H9 (cell line): ENCODE data around the gene CCL17. TPM values are rescaled to one million over a fixed set of nuclear protein-coding genes. Genes with fewer than 3 reads are reported as not detected.

ENCODE experiments used
- DNase-seq: peaks from one replicate; pipeline ENCODE4 v3.0.0-alpha.2; 2017
- H2AFZ ChIP-seq: one replicate; pipeline ENCODE4 v1.6.1; 2013; ENCODE audit warnings: mild to moderate bottlenecking, low read length, control low read depth, moderate library complexity
- H2AK5ac ChIP-seq: 2 replicates; pipeline ENCODE4 v1.6.1; 2013; ENCODE audit warnings: low read length, control low read depth, mixed read lengths; ENCODE audit not compliant: insufficient read length
- H2BK120ac ChIP-seq: one replicate; pipeline ENCODE4 v1.6.1; 2013; ENCODE audit warnings: low read depth, mild to moderate bottlenecking, low read length, control low read depth, inconsistent platforms; ENCODE audit not compliant: poor library complexity, severe bottlenecking
- H2BK12ac ChIP-seq: 2 replicates; pipeline ENCODE4 v1.6.1; 2013; ENCODE audit warnings: low read length, control low read depth, mixed read lengths, low read depth; ENCODE audit not compliant: insufficient read length
- H2BK15ac ChIP-seq: 2 replicates; pipeline ENCODE4 v1.6.1; 2013; ENCODE audit warnings: low read depth, low read length, control low read depth
- H2BK20ac ChIP-seq: one replicate; pipeline ENCODE4 v1.6.1; 2013; ENCODE audit warnings: low read depth, mild to moderate bottlenecking, low read length, control low read depth, inconsistent platforms; ENCODE audit not compliant: poor library complexity, severe bottlenecking
- H2BK5ac ChIP-seq: 2 replicates; pipeline ENCODE4 v1.6.1; 2013; ENCODE audit warnings: low read length, control low read depth, mixed read lengths; ENCODE audit not compliant: insufficient read length
- H3K14ac ChIP-seq: 2 replicates; pipeline ENCODE4 v1.6.1; 2013; ENCODE audit warnings: low read length, control low read depth; ENCODE audit not compliant: insufficient read depth
- H3K18ac ChIP-seq: 2 replicates; pipeline ENCODE4 v1.6.1; 2013; ENCODE audit warnings: low read depth, mild to moderate bottlenecking, mixed read lengths, low read length, control low read depth; ENCODE audit not compliant: insufficient read length
- H3K23ac ChIP-seq: 2 replicates; pipeline ENCODE4 v1.6.1; 2013; ENCODE audit warnings: low read length, control low read depth, mixed read lengths, low read depth; ENCODE audit not compliant: insufficient read length
- H3K23me2 ChIP-seq: 2 replicates; pipeline ENCODE4 v1.6.1; 2013; ENCODE audit warnings: low read depth, mild to moderate bottlenecking, mixed read lengths, low read length, control low read depth; ENCODE audit not compliant: insufficient read length, poor library complexity, severe bottlenecking
- H3K27ac ChIP-seq: 2 replicates; pipeline ENCODE4 v1.5.1; 2013; ENCODE audit warnings: low read length, control low read depth, mixed read lengths, low read depth; ENCODE audit not compliant: insufficient read length
- H3K27me3 ChIP-seq: 2 replicates; pipeline ENCODE4 v1.6.1; 2013; ENCODE audit warnings: low read length, control low read depth, inconsistent platforms; ENCODE audit not compliant: insufficient read depth
- H3K4ac ChIP-seq: 2 replicates; pipeline ENCODE4 v1.6.1; 2013; ENCODE audit warnings: low read depth, mild to moderate bottlenecking, control low read depth, inconsistent platforms, low read length, moderate library complexity
- H3K4me1 ChIP-seq: 2 replicates; pipeline ENCODE4 v1.6.1; 2013; ENCODE audit warnings: low read length, control low read depth, inconsistent platforms; ENCODE audit not compliant: insufficient read depth
- H3K4me2 ChIP-seq: 2 replicates; pipeline ENCODE4 v1.6.1; 2013; ENCODE audit warnings: low read length, control low read depth, mixed read lengths; ENCODE audit not compliant: insufficient read length, insufficient read depth
- H3K56ac ChIP-seq: 2 replicates; pipeline ENCODE4 v1.6.1; 2013; ENCODE audit warnings: low read depth, mild to moderate bottlenecking, mixed read lengths, low read length, control low read depth; ENCODE audit not compliant: insufficient read length
- H3K79me1 ChIP-seq: 2 replicates; pipeline ENCODE4 v1.6.1; 2013; ENCODE audit warnings: low read depth, mild to moderate bottlenecking, moderate library complexity, low read length, control low read depth, inconsistent platforms; ENCODE audit not compliant: insufficient read depth, poor library complexity, severe bottlenecking
- H3K79me2 ChIP-seq: 2 replicates; pipeline ENCODE4 v1.6.1; 2013; ENCODE audit warnings: low read length, control low read depth, inconsistent platforms; ENCODE audit not compliant: insufficient read depth
- H3K9ac ChIP-seq: 2 replicates; pipeline ENCODE4 v1.6.1; 2013; ENCODE audit warnings: low read length, control low read depth, mixed read lengths; ENCODE audit not compliant: insufficient read length; ENCODE audit errors: extremely low read depth
- H3K9me3 ChIP-seq: one replicate; pipeline ENCODE4 v1.6.1; 2013; ENCODE audit warnings: low read depth, low read length, inconsistent platforms; ENCODE audit not compliant: control insufficient read depth
- H3T11ph ChIP-seq: one replicate; pipeline ENCODE4 v1.6.1; 2013; ENCODE audit warnings: mild to moderate bottlenecking, low read length, control low read depth, inconsistent platforms
- H4K20me1 ChIP-seq: one replicate; pipeline ENCODE4 v1.6.1; 2013; ENCODE audit not compliant: control insufficient read depth, insufficient read length, insufficient read depth
- H4K5ac ChIP-seq: 2 replicates; pipeline ENCODE4 v1.6.1; 2013; ENCODE audit warnings: low read depth, mild to moderate bottlenecking, mixed read lengths, low read length, control low read depth; ENCODE audit not compliant: insufficient read length
- H4K8ac ChIP-seq: replicated peaks from 2 replicates; pipeline ENCODE4 v1.6.1; 2013; ENCODE audit warnings: low read length, control low read depth, mixed read lengths, low read depth; ENCODE audit not compliant: insufficient read length
- H4K91ac ChIP-seq: 2 replicates; pipeline ENCODE4 v1.6.1; 2013; ENCODE audit warnings: low read depth, mild to moderate bottlenecking, moderate library complexity, mixed read lengths, low read length, control low read depth; ENCODE audit not compliant: insufficient read length
- H3K27ac Mint-ChIP-seq, 3 experiments: 2 replicates in 2 of 3; 3 replicates in 1 of 3; pipeline ENCODE4 v1.8.0; 2020 to 2021; ENCODE audit warnings: mixed read lengths in 3 of 3, mild to moderate bottlenecking in 1 of 3, moderate library complexity in 1 of 3
- H3K27me3 Mint-ChIP-seq: 2 replicates; pipeline ENCODE4 v1.8.0; 2021; ENCODE audit warnings: low read depth, mild to moderate bottlenecking, moderate library complexity, mixed read lengths
- H3K36me3 Mint-ChIP-seq, 3 experiments: 2 replicates in 2 of 3; 3 replicates in 1 of 3; pipeline ENCODE4 v1.8.0; 2020 to 2021; ENCODE audit warnings: low read depth in 3 of 3, mixed read lengths in 3 of 3; ENCODE audit not compliant: insufficient read depth in 1 of 3
- H3K4me1 Mint-ChIP-seq, 2 experiments: 2 replicates each; pipeline ENCODE4 v1.8.0; 2020; ENCODE audit warnings: mixed read lengths in 2 of 2
- H3K4me3 Mint-ChIP-seq, 2 experiments: 2 replicates in 1 of 2; 3 replicates in 1 of 2; pipeline ENCODE4 v1.8.0; 2020 to 2021; ENCODE audit warnings: mild to moderate bottlenecking in 2 of 2, mixed read lengths in 2 of 2, moderate library complexity in 1 of 2
- H3K9me3 Mint-ChIP-seq, 2 experiments: 2 replicates in 1 of 2; 3 replicates in 1 of 2; pipeline ENCODE4 v1.8.0; 2020; ENCODE audit warnings: mild to moderate bottlenecking in 2 of 2, mixed read lengths in 2 of 2, moderate library complexity in 1 of 2
- WGBS: extraction: QIAGEN DNeasy Blood & Tissue Kit; methylation state at CpG from one replicate; pipeline ENCODE4 v1.1.7; 2013; ENCODE audit warnings: missing lambda C conversion rate, low lambda C conversion rate, mixed read lengths; ENCODE audit not compliant: insufficient read length; ENCODE audit errors: extremely low coverage; 5-methylcytosine and 5-hydroxymethylcytosine counted together
- total RNA-seq: library from RNA; stranded (reverse); gene quantifications from 2 replicates; pipeline ENCODE4 v1.2.1, GENCODE V29; 2021
- TF ChIP-seq, protein P1 (sequence below): fragments of 200-600 bp; sonication (generic); conservative IDR thresholded peaks from 3 replicates; pipeline ENCODE4 v1.8.0; 2021; ENCODE audit warnings: antibody characterized with exemption, mild to moderate bottlenecking

CCL17 gene
- total RNA-seq, 1 experiment from 2014 or later = not detected

DNA sequence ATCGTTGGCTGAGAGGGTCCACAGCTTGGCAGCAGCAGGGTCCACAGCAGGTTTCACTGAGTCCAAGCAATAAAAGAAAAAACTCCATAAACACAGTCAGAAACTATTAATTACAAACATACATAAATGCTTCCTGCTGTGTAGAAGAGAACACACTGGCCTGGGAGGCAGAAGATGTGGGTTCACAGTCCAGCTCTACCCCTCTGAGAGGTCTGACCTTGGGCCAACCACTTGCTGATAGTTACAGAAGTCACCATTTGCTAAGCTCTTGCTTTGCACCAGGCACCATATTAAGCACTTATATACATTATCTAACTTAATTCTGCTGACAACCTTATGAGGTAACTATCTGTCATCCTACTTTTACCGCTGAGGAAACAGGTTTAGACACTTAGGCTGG lies 27.9 kb downstream of the CCL17 start:
- Histone ChIP-seq H3K23ac (no peak overlapping the region), H3K56ac (no peak overlapping the region), H3K9me3 (no peaks in the 10 kb centered on the region), H3K79me1 (no peaks in the 10 kb centered on the region), H2BK20ac (no peak overlapping the region), H4K20me1 (no peaks in the 10 kb centered on the region), H3K27ac (no peak overlapping the region), H2AK5ac (no peak overlapping the region), H2BK12ac (no peak overlapping the region), H3K4me1 (no peaks in the 10 kb centered on the region), H2BK5ac (no peak overlapping the region), H3K18ac (no peak overlapping the region), H4K8ac (no peak overlapping the region), H3K4ac (no peak overlapping the region), H3K27me3 (no peaks in the 10 kb centered on the region; the same call in 1 of the 2 replicates), H2BK120ac (no peak overlapping the region), H3K23me2 (no peaks in the 10 kb centered on the region), H4K91ac (no peak overlapping the region), H2BK15ac (no peak overlapping the region), H3T11ph (no peak overlapping the region), H3K9ac (no peak overlapping the region), H3K14ac (no peak overlapping the region), H3K4me2 (no peak overlapping the region), H4K5ac (no peak overlapping the region), H3K79me2 (no peaks in the 10 kb centered on the region), H2AFZ (no peak overlapping the region)
- Mint-ChIP-seq H3K4me1 (no peaks in the 10 kb centered on the region), H3K9me3 (no peaks in the 10 kb centered on the region), H3K4me3 (no peak overlapping the region), H3K36me3 (peaks cover 46 to 83% (median 79%) of the 10 kb centered on the region in 3 experiments), H3K27ac (no peak overlapping the region), H3K27me3 (no peaks in the 10 kb centered on the region)
- no peak for DNase-seq
- no CpG with 5 or more reads among the region's 2 CpGs for WGBS
- TF ChIP-seq, protein P1, sequence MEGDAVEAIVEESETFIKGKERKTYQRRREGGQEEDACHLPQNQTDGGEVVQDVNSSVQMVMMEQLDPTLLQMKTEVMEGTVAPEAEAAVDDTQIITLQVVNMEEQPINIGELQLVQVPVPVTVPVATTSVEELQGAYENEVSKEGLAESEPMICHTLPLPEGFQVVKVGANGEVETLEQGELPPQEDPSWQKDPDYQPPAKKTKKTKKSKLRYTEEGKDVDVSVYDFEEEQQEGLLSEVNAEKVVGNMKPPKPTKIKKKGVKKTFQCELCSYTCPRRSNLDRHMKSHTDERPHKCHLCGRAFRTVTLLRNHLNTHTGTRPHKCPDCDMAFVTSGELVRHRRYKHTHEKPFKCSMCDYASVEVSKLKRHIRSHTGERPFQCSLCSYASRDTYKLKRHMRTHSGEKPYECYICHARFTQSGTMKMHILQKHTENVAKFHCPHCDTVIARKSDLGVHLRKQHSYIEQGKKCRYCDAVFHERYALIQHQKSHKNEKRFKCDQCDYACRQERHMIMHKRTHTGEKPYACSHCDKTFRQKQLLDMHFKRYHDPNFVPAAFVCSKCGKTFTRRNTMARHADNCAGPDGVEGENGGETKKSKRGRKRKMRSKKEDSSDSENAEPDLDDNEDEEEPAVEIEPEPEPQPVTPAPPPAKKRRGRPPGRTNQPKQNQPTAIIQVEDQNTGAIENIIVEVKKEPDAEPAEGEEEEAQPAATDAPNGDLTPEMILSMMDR = no peak
